HG02943 (cell line): Measurements from ENCODE around the gene SCG5.

ENCODE experiments used
- ATAC-seq: cut with Tn5 transposase; IDR thresholded peaks from one replicate; pipeline ENCODE4 v1.9.1; 2021; ENCODE audit warnings: mild to moderate bottlenecking, low read depth, moderate library complexity; ENCODE audit not compliant: unreplicated experiment

SCG5 gene

GRCh38 chr15:32657941-32658340 lies 16.4 kb downstream of the SCG5 start:
- no peak for ATAC-seq

DNA sequence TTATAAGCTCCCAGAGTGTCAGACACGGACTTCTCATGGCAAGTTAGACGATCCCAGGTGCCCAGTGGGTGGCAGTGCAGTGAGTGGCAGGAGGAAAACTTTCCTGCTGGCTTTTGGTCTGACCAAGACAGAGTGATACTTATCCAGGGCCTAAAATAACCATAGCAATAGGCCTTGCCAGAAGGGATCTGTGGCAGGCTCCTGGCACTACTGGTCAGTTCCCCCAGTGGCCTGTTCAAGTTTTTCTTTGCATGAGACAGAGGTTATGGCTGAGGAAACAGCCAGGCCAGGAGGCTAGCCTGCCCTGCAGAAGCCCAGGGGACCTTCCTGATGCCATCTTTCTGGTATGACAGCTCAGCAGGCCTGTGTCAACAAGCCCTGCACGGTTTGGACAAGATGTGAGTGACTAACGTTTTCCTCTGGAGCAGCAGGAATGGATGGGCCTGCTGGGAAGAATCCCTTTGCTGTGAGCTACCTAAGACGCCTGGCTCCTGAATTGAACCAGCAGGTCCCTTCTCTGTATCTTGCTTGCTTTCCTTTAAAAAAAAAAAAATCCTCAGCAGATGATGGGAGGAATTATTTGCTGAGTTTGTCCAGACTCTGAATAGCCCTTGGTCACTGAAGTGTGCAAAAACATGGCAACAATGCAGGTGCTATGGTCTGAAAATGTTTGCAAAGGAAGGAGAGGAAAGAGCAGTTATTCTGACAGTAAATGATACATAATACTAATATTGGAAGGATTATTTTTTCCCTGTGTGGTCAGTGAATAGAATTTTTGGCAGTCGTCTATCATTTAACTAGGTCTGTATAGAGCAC lies 18.0 kb downstream of the SCG5 start:
- no peak for ATAC-seq

- ATAC-seq: no peak
These were observed 22.2 kb downstream of the SCG5 start for GRCh38 chr15:32663671-32664070.

- ATAC-seq: no peak
These were observed 23.3 kb downstream of the SCG5 start for GRCh38 chr15:32664796-32665195.

GRCh38 chr15:32667321-32667720 lies 25.8 kb downstream of the SCG5 start:
- ATAC-seq: no peak

DNA sequence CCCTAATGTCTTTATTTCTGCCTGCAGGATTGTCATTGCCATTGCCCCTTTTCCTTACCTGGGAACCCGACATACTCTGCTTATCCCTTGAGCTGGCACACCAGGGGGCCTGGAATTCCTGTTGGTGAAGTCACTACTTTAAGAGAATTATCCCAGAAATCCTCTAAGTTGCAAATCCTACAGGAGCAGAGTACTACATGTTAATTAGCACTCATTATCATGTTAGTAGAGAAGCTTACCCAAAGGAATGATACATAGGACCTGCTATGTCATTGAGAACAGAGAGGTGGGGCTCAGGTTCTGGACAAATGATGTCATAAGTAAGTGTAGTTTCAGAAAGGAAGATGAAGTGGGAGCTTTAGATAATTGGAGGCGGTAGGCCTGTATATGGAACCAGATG lies 27.4 kb downstream of the SCG5 start:
- no peak for ATAC-seq

DNA sequence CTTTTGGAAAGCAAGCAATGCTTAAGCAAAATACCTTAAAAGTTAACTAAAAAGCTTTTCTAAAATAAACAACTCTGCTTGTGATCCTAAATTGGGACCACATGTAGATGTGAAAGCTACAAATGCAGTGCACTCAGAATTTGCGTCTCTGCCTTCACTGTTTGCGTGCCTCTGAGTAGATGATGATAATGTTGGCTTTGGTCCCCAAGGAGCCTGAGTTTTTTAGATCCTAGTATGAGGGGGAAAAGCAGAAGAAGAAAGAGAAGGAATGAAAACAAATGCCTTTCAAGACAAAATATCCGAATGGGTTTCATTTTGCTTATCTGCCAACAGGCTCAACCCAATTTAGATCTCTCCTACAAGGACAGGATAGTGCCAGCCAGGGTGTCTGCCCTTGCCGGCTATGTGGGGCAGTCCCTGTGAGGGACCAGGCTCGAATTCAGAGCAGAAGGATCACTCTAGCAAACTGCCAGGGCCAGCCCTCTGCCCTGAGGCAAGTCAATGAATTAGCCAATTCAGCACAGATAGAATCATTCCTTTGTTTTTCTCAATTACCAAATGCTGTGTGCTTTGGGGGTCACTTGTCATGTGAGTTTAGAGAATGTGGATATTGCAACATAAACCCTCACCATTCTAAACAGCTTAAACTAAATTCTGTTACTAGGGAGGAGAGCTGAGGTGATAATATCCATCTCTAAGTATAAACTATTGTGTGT lies 28.5 kb downstream of the SCG5 start:
- ATAC-seq: no peak

DNA sequence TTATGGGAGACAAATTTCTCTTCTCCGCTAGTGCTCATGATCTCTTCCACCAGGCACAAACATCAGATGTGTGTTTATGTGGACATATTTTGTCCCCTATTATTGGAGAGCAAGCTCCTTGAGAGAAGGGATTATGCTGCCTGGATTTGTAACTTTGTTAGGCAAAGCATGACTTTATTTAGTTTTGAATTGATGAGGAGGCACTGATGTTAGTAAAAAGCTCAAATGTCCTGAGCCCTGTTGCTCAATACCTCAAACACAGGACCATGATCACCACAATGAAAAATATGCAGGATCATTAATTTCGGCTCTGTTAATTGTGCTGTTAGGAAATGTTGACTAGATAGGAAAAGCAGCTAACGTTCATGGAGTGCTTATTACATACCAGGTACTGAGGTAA lies 29.1 kb downstream of the SCG5 start:
- no peak for ATAC-seq

- ATAC-seq: no peak
These were observed 30.1 kb downstream of the SCG5 start for GRCh38 chr15:32671339-32672325.

DNA sequence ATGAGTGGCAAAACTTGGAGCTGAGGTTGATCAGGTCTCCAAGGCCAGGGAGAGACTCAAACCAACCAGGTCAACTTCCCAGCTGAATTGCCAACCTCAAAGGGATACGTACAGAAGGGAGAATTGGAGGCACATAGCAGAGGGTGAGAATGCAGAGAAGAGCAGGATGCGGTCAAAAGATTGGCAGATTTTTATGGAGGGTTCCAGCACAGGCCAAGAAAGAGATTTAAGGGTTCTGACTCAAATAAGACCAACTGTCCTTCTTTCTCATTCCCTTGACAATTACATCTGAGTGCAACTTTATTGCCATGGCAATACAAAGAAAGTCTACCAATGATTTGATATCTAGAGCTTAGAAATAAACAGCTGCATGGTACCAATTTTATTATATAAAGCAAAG lies 33.2 kb downstream of the SCG5 start:
- no peak for ATAC-seq

GRCh38 chr15:32675466-32675865 lies 34.0 kb downstream of the SCG5 start:
- no peak for ATAC-seq

GRCh38 chr15:32676169-32676568 lies 34.7 kb downstream of the SCG5 start:
- no peak for ATAC-seq

DNA sequence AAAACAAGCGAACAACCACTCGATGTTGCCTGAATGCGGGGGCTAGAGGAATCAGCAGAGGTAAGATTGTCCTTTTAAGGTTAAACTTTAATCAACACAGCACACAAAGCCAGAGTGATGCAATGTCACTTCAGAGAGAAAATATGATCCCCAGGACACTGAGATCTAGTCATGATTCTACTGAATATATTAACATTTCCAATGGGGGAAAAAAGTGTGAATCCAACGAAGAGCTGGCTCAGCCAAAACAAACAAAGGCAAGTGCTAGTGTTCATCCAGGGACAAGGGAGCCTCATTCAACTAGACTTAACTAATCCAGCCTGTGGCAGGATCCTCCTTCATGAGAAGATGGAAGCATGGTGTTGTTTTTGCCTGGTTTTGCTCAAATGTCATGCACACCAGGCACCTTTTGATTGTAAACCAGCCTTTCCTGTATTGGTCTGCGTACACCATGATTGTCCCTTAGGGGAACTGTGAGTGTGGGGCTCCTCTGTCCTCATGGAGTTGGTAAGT lies 35.8 kb downstream of the SCG5 start:
- no peak for ATAC-seq

GRCh38 chr15:32679298-32679690 lies 37.8 kb downstream of the SCG5 start:
- ATAC-seq: no peak

DNA sequence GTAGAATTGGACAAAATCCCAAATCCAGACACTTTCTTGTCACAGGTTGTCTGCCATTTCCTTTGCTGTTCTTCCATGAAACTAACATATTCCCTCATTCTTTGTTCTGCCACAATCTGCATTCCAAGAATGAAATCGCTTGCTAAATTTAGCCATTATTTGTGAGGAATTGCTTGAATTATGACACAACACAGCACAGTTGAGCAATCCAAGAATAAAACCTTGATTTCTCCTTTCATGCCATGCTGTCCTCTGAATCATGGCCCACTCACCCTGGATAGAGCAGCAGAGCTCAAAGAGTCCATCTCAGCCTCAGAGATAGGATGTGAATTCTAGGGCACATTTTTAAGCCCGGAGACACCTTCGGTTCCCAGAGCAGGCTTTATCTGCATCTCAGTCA lies 41.1 kb downstream of the SCG5 start:
- no peak for ATAC-seq

DNA sequence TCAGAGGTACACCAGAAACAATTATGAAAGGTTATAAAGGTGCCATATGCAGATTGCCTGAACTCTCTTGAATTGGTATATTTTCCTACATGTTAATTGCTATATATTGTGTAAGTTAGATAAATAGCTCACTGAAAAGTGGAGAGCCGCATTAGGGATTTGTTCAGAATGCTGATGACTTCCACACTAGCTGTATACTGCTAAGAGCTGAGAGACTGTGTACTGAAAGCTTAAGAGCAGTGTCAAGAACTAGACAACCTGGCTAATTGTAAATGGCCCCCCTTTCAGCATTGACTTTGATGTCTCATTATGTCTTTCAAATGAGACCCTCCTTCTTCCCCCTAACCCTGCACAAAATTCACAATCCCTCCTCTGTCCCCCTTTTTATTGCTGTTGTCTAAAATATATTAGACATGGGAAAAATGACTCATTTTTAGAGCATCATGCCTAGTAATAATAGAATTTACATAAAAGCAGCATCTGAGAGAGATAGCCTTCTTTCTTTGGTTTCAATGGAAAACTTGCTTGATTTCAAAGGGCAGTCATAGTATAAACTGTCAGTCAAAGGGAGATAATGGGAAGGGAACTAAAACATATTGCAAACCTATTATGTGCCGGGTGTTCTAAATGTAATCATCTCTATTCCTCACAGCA lies 41.6 kb downstream of the SCG5 start:
- ATAC-seq: no peak

DNA sequence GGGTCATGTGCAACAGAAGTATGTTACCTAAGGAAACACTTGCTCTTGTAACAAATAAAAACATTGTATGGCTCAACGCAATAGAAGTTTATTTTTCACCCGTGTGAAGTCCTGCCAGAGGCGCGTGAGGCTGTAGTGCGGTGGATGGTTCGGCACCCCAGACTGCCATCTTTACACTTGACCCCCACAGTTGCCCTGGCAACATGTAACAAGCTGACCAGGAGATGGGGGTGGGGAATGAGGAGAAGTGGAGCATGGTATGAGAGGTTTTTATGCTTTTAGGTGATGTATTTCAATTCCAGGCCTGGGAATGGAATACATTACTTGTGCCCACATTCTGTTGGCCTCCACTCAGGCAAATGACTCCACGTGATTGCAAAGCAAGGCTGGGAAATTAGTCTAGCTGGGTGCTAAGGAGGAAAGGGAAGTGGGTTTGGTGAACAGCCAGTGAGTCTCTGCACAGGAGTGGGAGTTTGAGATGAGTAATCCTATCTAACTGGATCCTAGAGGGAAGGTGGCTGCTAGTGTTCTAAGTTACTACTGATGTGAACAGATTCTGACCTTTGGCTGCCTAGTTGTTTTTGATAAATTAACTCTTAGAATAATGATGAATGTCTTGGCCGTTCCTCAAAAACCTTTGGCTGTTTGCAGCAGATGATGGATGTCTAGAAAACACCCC lies 42.5 kb downstream of the SCG5 start:
- ATAC-seq: no peak

- no peak for ATAC-seq
These were observed 44.1 kb downstream of the SCG5 start for GRCh38 chr15:32685576-32685975.

DNA sequence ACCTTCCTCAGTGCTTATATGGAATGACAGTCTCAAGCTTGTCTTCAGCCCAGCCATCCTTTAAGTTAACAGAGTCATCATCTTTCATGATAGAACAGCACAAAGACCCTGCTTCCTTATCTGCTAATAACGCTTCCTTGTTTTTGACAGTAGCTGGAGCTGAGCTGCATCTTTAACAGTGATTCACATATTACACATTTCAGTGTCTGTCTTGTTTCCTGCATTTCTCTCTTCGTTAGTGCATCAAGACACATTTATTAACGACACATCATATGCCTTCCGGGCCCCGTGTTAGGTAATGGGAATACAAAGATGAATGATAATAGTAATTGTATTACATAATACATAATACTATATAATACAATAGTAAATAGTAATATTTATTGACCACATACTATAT lies 46.0 kb downstream of the SCG5 start:
- ATAC-seq: no peak
